PFSK-1 (cell line): ENCODE data around the gene LEMD2.

Experiments used
- FOXP2 ChIP-seq: optimal IDR thresholded peaks from 2 replicates; pipeline ENCODE3; 2011; ENCODE audit warnings: borderline replicate concordance, control low read depth, inconsistent platforms; ENCODE audit not compliant: insufficient read depth; ENCODE audit errors: extremely low read length, extremely low read depth
- POLR2AphosphoS5 ChIP-seq: IDR thresholded peaks from 2 replicates; pipeline ENCODE4 v1.6.1; 2012; ENCODE audit warnings: low read depth, mild to moderate bottlenecking, control low read depth, low read length, moderate library complexity
- REST ChIP-seq, 2 experiments: IDR thresholded peaks; 2 replicates each; pipeline versions ENCODE4 v1.6.1 to v1.8.0; 2011 to 2012; ENCODE audit warnings: low read depth in 2 of 2, low read length in 2 of 2, control low read depth in 1 of 2, inconsistent platforms in 1 of 2, mild to moderate bottlenecking in 1 of 2, moderate library complexity in 1 of 2; ENCODE audit not compliant: insufficient read depth in 1 of 2
- SIN3A ChIP-seq: IDR thresholded peaks from 2 replicates; pipeline ENCODE4 v1.6.1; 2012; ENCODE audit warnings: mild to moderate bottlenecking, low read length, moderate library complexity, borderline replicate concordance; ENCODE audit not compliant: insufficient read depth
- TAF1 ChIP-seq: IDR thresholded peaks from 2 replicates; pipeline ENCODE4 v1.6.1; 2012; ENCODE audit warnings: low read length, control low read depth, borderline replicate concordance; ENCODE audit not compliant: insufficient read depth

GRCh38 chr6:33834401-33835392 lies 45.8 kb upstream of the LEMD2 start:
- TF ChIP-seq TAF1 (no peak), POLR2AphosphoS5 (no peak), REST (IDR thresholded peaks at IDR 0.05; ENCODE audit: insufficient read depth in 1 of 2, low read depth in 2 of 2, low read length in 2 of 2) (no peak), SIN3A (no peak), FOXP2 (no peak)
